ENCODE data around the gene SORCS1. TPM values are rescaled to one million over a fixed set of nuclear protein-coding genes. Genes with fewer than 3 reads are reported as not detected.

Gene SORCS1
- polyA plus RNA-seq, 1 of the 3 experiments (the other 2 are of a cell fraction) = 0.66 TPM

- no peaks in the 10 kb centered on the region for H3K9me3 ChIP-seq
- H3K4me3 ChIP-seq (ENCODE audit: low read depth in 2 of 2, low read length in 1 of 2) = no peak overlapping the region
- H3K4me1 ChIP-seq (ENCODE audit: control insufficient read depth in 1 of 2, insufficient read depth in 2 of 2, low read depth in 1 of 2, low read length in 1 of 2) = peaks cover 0 to 3% of the 10 kb centered on the region in 2 experiments; a peak in 1 of 4 replicates
- H4K20me1 ChIP-seq (ENCODE audit: insufficient read depth) = no peaks in the 10 kb centered on the region
- no peaks in the 10 kb centered on the region for H3K27me3 ChIP-seq (ENCODE audit: insufficient read depth)
- H2AFZ ChIP-seq (ENCODE audit: low read depth) = no peak overlapping the region
- no peaks in the 10 kb centered on the region for H3K36me3 ChIP-seq (replicated peaks in 1 of 2; ENCODE audit: control insufficient read depth in 1 of 2, insufficient read depth in 2 of 2, low read length in 1 of 2)
- no peak overlapping the region for H3K4me2 ChIP-seq
- ChIA-PET POLR2A (no interaction called here), CTCF (interaction anchor here (1.1 kb wide), 1 partner anchor 62 kb away, joined by 3 read pairs; no protein-coding TSS in a partner anchor)
- H3K9ac ChIP-seq = no peak overlapping the region
- TF ChIP-seq CHD2 (IDR thresholded peaks at IDR 0.05; ENCODE audit: low read length, partially characterized antibody) (no peak), FOSL2 (IDR thresholded peaks at IDR 0.05; ENCODE audit: borderline replicate concordance, low read depth) (no peak), MEF2A (IDR thresholded peaks at IDR 0.05; ENCODE audit: borderline replicate concordance, low read depth) (no peak), TAF1 (IDR thresholded peaks at IDR 0.05; ENCODE audit: borderline replicate concordance, low read depth, low read length) (no peak), RAD21 (IDR thresholded peaks at IDR 0.05; ENCODE audit: low read length) (no peak; the same call in 1 of the 2 replicates), FOXJ3 (CRISPR knock-in tag; IDR thresholded peaks at IDR 0.05) (0 out of 2 replicates have a peak, but pooled peaks have one; percentile 50), REST (IDR thresholded peaks at IDR 0.05; ENCODE audit: low read depth, low read length) (no peak), YY1 (IDR thresholded peaks at IDR 0.05; ENCODE audit: low read depth) (no peak), GABPA (IDR thresholded peaks at IDR 0.05; ENCODE audit: low read depth) (no peak), MAX (IDR thresholded peaks at IDR 0.05; ENCODE audit: low read depth) (no peak), RCOR1 (IDR thresholded peaks at IDR 0.05; ENCODE audit: low read length) (peak; percentile 44; the same call in 1 of the 2 replicates), MXI1 (IDR thresholded peaks at IDR 0.05; ENCODE audit: low read depth, low read length) (no peak), RXRA (IDR thresholded peaks at IDR 0.05; ENCODE audit: borderline replicate concordance, low read depth) (no peak), CTCF (IDR thresholded peaks at IDR 0.05) (no peak), USF2 (IDR thresholded peaks at IDR 0.05; ENCODE audit: borderline replicate concordance, low read depth, low read length) (no peak), EZH2phosphoT487 (IDR thresholded peaks at IDR 0.05; ENCODE audit: borderline replicate concordance, low read depth) (no peak), JUND (IDR thresholded peaks at IDR 0.05) (no peak), FOXM1 (IDR thresholded peaks at IDR 0.05; ENCODE audit: low read depth) (no peak), GATA2 (CRISPR knock-in tag; IDR thresholded peaks at IDR 0.05) (peak; percentile 59), EP300 (IDR thresholded peaks at IDR 0.05; ENCODE audit: borderline replicate concordance in 1 of 2, low read depth in 1 of 2, low read length in 1 of 2) (peak in 1 of 2 experiments; percentile 82; a peak in 2 of 4 replicates), POLR2AphosphoS5 (IDR thresholded peaks at IDR 0.05; ENCODE audit: low read depth, low read length) (no peak), NFIC (IDR thresholded peaks at IDR 0.05; ENCODE audit: borderline replicate concordance) (no peak)
- peak; percentile 5 for DNase-seq
- no peaks in the 10 kb centered on the region for H3K79me2 ChIP-seq (ENCODE audit: insufficient read depth)
- H3K27ac ChIP-seq (ENCODE audit: low read depth in 2 of 2, low read length in 1 of 2) = peak overlapping the region in 1 of 2 experiments; percentile 16; a peak in 1 of 4 replicates
- H3K9me2 ChIP-seq = no peaks in the 10 kb centered on the region
- 0% methylated on average over 1 of the region's 1 CpG for WGBS (ENCODE audit: low lambda C conversion rate)
- no peaks in the 10 kb centered on the region for H3F3A ChIP-seq (replicated peaks; ENCODE audit: insufficient read depth)
Measured at GRCh38 chr10:106643473-106643872, 521.0 kb downstream of the SORCS1 start.
